Coronary artery (tissue), 2 donors: ENCODE results near the gene MGAT4A.
"Not testable (repeated sequence)": the region's sequence is repeated elsewhere in the genome, so short reads cannot be mapped to it uniquely, and the experiment has no call there.

Experiments used
- DNase-seq: peaks from one replicate; pipeline ENCODE4 v3.0.0-alpha.2; 2017; ENCODE audit warnings: low spot score
- H3K27ac ChIP-seq, 2 donors: fragments of 200-600 bp; sonication (generic); one replicate each; pipeline ENCODE4 v1.5.1; 2016 to 2019
- H3K4me3 ChIP-seq: fragments of 200-600 bp; sonication (generic); 2 replicates; pipeline ENCODE4 v1.5.1; 2016; ENCODE audit warnings: mild to moderate bottlenecking, moderate library complexity
- TF ChIP-seq, protein P1 (sequence below): fragments of 200-600 bp; sonication (generic); IDR thresholded peaks from one replicate; pipeline ENCODE4 v1.5.1; 2019; ENCODE audit warnings: antibody characterized with exemption

MGAT4A gene

DNA sequence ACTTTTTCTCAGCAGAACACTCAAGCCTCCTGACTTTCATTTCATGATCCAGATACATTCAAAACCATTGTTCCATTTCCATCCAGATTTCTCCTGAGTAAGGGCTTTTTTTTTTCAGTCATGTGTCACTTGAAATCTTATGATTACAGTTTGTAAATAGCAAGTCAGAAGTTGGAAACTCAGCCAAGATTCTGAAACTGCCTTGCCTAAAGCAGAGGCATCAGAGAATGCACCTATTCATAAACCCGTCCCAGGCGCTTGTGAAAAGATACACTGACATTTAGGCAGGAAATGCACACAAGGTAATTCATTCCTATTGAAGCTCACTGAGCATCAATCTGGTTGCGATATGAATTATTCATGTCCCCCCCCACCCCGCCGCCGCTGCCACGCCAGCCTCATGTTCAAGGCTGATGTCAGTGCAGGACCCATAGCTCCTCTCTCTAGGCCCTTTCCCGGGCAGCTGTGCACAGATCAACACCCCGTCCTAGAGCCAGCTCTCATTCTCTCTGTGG lies 30.4 kb upstream of the MGAT4A start:
- TF ChIP-seq, protein P1, sequence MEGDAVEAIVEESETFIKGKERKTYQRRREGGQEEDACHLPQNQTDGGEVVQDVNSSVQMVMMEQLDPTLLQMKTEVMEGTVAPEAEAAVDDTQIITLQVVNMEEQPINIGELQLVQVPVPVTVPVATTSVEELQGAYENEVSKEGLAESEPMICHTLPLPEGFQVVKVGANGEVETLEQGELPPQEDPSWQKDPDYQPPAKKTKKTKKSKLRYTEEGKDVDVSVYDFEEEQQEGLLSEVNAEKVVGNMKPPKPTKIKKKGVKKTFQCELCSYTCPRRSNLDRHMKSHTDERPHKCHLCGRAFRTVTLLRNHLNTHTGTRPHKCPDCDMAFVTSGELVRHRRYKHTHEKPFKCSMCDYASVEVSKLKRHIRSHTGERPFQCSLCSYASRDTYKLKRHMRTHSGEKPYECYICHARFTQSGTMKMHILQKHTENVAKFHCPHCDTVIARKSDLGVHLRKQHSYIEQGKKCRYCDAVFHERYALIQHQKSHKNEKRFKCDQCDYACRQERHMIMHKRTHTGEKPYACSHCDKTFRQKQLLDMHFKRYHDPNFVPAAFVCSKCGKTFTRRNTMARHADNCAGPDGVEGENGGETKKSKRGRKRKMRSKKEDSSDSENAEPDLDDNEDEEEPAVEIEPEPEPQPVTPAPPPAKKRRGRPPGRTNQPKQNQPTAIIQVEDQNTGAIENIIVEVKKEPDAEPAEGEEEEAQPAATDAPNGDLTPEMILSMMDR, result no peak
- H3K4me3 ChIP-seq, result no peak overlapping the region
- no peak overlapping the region for H3K27ac ChIP-seq
- no peak for DNase-seq

DNA sequence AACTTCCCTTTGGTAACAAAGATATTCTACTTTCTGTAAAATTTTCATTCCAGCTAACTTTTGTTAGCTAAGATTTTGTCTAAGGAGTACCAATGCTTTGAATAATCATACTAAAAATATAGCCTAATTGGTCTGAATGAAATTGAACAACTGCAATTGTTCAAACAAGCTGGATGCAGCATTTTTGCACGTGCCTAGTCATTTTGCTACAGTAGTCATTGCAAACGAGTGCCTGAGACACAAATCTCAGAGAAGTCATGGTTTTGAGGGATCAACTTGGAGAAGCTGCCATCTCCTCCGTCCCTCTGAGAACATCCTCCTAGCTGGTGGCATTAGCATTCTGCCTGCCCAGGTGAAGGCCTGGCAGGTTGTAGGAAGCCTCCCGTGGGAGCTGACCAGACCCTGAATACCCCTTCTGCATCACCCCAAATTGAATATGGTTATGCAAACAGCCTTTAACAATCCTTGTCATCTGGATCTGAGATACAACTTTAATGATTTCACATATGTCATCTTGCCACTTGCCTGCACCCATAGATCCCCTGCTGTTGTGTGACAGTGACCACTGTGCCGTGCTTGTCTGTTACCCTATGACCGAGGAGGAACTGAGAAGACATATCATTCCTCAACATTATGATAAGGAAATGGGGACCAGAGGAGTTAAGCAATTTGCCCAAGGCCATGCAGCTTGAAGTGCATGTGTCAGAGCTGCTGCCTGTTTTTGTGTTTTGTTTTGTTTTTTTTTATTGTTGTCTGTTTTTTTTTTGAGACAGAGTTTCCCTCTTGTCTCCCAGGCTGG lies 29.1 kb upstream of the MGAT4A start:
- TF ChIP-seq, protein P1, result no peak
- Histone ChIP-seq H3K27ac (peak overlapping the region in 1 of 2 donors; percentile 26), H3K4me3 (no peak overlapping the region)
- no peak for DNase-seq

DNA sequence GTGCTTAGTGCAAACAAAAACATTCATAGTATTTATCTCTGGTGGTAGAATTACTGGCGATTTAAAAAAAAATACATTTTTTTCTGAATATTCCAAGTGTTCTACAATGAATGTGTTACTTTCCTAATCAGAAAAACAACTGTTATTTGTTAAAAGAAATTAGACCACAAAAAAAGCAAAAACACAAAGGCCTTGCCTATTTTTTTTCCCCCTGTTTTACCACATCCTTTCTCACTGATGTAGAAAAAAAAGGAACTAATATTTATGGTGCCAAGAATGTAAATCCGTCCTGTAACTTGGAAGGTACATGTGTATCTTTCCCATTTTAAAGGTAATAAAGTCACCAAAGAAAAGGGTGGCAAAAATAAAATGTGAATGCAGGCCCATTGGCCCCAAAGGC lies 28.4 kb upstream of the MGAT4A start:
- Histone ChIP-seq H3K4me3 (no peak overlapping the region), H3K27ac (peak overlapping the region in 1 of 2 donors; percentile 37)
- no peak for DNase-seq
- TF ChIP-seq, protein P1, result no peak

DNA sequence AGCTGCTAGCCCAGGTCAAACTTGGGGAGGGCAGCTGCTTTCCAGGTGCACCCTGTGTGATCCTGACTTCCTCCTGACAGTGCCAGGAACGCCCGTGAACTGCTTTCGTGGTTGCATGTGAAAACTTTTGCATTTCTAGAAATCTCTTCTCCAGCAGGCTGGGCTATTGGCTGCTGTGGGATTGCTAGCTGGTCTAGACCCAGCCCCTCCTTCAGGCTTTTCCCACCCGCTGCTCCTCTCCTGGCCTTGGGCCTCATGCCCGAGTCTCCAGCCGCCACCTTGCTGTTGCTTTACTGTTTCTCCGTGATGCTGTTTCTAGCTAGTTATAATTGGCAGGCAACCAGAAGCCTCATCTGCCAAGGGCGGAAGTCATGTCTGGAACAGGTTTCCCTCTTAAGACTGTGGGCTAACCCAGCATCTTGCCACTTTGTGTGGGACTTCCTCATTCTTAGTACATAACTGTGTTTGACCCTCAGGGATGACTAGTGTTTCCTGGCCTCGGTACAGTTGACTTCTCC lies 27.0 kb upstream of the MGAT4A start:
- DNase-seq, result no peak
- H3K27ac ChIP-seq, result peak overlapping the region in 1 of 2 donors; percentile 75
- H3K4me3 ChIP-seq, result peak overlapping the region; percentile 53
- TF ChIP-seq, protein P1, result no peak

DNA sequence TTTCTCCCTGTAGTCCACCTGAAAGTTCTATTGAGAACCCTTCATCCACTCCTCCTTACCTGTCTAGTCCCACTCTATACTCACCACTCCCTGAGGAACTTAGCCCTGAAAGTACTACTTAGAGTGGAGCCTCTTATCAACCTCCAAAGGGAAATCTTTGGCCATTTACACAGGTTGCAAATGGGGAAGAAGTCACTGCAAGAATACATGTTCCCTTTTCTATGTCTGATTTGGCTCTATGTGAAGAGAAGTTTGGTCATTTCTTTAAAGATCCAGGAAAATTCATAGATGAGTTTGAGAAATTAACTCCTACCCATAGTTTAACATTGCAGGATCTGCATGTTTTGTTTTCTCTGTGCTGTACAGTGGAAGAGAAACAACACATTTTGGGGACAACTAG lies 22.9 kb upstream of the MGAT4A start:
- Histone ChIP-seq H3K27ac (no peak overlapping the region), H3K4me3 (no peak overlapping the region)
- TF ChIP-seq, protein P1, result no peak
- DNase-seq, result no peak

DNA sequence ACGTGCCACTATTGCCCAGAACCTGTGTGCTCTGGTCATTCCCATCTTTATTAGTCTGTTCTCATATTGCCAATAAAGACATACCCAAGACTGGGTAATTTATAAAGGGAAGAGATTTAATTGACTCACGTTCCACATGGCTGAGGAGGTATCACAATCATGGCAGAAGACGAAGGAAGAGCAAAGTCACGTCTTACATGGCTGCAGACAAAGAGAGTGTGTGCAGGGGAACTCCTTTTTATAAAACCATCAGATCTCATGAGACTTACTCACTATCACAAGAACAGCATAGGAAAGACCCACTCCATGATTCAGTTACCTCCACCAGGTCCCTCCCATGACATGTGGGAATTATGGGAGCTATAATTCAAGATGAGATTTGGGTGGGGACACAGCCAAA lies 21.8 kb upstream of the MGAT4A start:
- H3K4me3 ChIP-seq, DNase-seq, H3K27ac ChIP-seq: not testable (repeated sequence)

DNA sequence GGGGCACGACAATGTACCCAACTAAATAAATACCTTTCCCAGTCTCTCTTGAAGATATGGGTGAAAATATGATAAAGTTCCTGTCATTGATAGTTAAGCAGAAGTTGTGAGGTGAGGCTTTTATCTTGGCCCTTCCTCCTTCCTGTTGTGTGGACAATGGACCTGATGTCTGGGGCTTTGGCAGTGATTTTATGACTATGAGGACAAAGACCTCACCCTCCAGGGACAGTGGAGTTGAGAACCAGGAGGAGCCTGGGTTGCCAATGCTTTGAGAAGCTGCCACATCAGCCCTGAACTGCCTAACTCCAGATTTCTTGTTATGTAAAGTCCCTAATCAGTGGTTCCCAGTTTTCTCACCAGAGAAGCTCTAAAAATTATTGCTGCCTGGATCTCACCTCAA lies 20.8 kb upstream of the MGAT4A start:
- no peak for DNase-seq
- no peak overlapping the region for H3K27ac ChIP-seq
- H3K4me3 ChIP-seq, result no peak overlapping the region
- TF ChIP-seq, protein P1, result no peak
